HG03103 (cell line): Measurements from ENCODE around the gene TNNT1.
"Not testable (repeated sequence)": the region's sequence is repeated elsewhere in the genome, so short reads cannot be mapped to it uniquely, and the experiment has no call there.

Experiments
- ATAC-seq: cut with Tn5 transposase; IDR thresholded peaks from one replicate; pipeline ENCODE4 v1.9.1; 2021; ENCODE audit warnings: low read depth; ENCODE audit not compliant: unreplicated experiment

The TNNT1 gene

GRCh38 chr19:55171440-55171839 is 22.4 kb upstream of the TNNT1 start:
- ATAC-seq = no peak

- ATAC-seq = no peak
These were observed 20.1 kb upstream of the TNNT1 start for GRCh38 chr19:55169136-55169535.

GRCh38 chr19:55166530-55167268 is 17.7 kb upstream of the TNNT1 start, which contains the start of gene DNAAF3:
Gene DNAAF3 (minus strand): TSS chr19:55166613. CDS start chr19:55166413, 200 bp downstream.
- ATAC-seq = peak; percentile 89

GRCh38 chr19:55165952-55166529 is 17.0 kb upstream of the TNNT1 start:
- no peak for ATAC-seq

GRCh38 chr19:55161571-55162322 is 12.7 kb upstream of the TNNT1 start:
- no peak for ATAC-seq

- ATAC-seq = no peak
These were observed 12.0 kb upstream of the TNNT1 start for GRCh38 chr19:55160986-55161365.

GRCh38 chr19:55160128-55160985 is 11.4 kb upstream of the TNNT1 start:
- no peak for ATAC-seq

GRCh38 chr19:55158848-55159749 is 10.1 kb upstream of the TNNT1 start:
- no peak for ATAC-seq

- no peak for ATAC-seq
These were observed 9.4 kb upstream of the TNNT1 start for GRCh38 chr19:55158423-55158822.

- no peak for ATAC-seq
These were observed 8.3 kb upstream of the TNNT1 start, which contains the start of gene TNNI3 for GRCh38 chr19:55157064-55157908. Gene TNNI3 (minus strand): TSS chr19:55157732. CDS start chr19:55157589, 143 bp downstream.

- ATAC-seq = no peak
These were observed 7.4 kb upstream of the TNNT1 start for GRCh38 chr19:55156202-55157063.

GRCh38 chr19:55155784-55156183 is 6.8 kb upstream of the TNNT1 start:
- not testable (repeated sequence) for ATAC-seq

- no peak for ATAC-seq
These were observed 4.8 kb upstream of the TNNT1 start for GRCh38 chr19:55153652-55154264.

GRCh38 chr19:55152017-55152416 is 3.0 kb upstream of the TNNT1 start:
- ATAC-seq = no peak

GRCh38 chr19:55147545-55148251 is 1.3 kb downstream of the TNNT1 start:
- no peak for ATAC-seq

GRCh38 chr19:55146705-55147273 is 2.2 kb downstream of the TNNT1 start:
- ATAC-seq = no peak
